Uterus (tissue), 2 donors: Measurements from ENCODE around the gene DNAH1.

Experiments used
- CTCF ChIP-seq, 4 experiments: fragments of 200-600 bp in 2 of 4; fragments of 450-650 bp in 2 of 4; sonication (generic) in 2 of 4; IDR thresholded peaks; one replicate each; pipeline ENCODE4 v1.5.1; 2016 to 2019; ENCODE audit warnings: antibody characterized with exemption in 4 of 4, mild to moderate bottlenecking in 2 of 4, moderate library complexity in 1 of 4
- POLR2A ChIP-seq, 2 donors: fragments of 450-650 bp; IDR thresholded peaks; one replicate each; pipeline ENCODE4 v1.6.1; 2016; ENCODE audit warnings: antibody characterized with exemption in 2 of 2, mild to moderate bottlenecking in 1 of 2, moderate library complexity in 1 of 2

GRCh38 chr3:52387481-52387880, 71.4 kb downstream of the DNAH1 start:
- TF ChIP-seq POLR2A (IDR thresholded peaks at IDR 0.05) = no peak
- no peak for TF ChIP-seq CTCF (IDR thresholded peaks at IDR 0.05)
